GM18519 (cell line): ENCODE measurements around the gene RNF183.
"Not testable (repeated sequence)": the region's sequence is repeated elsewhere in the genome, so short reads cannot be mapped to it uniquely, and the experiment has no call there.

ENCODE experiments used
- ATAC-seq: cut with Tn5 transposase; IDR thresholded peaks from one replicate; pipeline ENCODE4 v1.9.1; 2021; ENCODE audit warnings: mild to moderate bottlenecking, moderate library complexity; ENCODE audit not compliant: unreplicated experiment, low FRiP score

Gene RNF183

DNA sequence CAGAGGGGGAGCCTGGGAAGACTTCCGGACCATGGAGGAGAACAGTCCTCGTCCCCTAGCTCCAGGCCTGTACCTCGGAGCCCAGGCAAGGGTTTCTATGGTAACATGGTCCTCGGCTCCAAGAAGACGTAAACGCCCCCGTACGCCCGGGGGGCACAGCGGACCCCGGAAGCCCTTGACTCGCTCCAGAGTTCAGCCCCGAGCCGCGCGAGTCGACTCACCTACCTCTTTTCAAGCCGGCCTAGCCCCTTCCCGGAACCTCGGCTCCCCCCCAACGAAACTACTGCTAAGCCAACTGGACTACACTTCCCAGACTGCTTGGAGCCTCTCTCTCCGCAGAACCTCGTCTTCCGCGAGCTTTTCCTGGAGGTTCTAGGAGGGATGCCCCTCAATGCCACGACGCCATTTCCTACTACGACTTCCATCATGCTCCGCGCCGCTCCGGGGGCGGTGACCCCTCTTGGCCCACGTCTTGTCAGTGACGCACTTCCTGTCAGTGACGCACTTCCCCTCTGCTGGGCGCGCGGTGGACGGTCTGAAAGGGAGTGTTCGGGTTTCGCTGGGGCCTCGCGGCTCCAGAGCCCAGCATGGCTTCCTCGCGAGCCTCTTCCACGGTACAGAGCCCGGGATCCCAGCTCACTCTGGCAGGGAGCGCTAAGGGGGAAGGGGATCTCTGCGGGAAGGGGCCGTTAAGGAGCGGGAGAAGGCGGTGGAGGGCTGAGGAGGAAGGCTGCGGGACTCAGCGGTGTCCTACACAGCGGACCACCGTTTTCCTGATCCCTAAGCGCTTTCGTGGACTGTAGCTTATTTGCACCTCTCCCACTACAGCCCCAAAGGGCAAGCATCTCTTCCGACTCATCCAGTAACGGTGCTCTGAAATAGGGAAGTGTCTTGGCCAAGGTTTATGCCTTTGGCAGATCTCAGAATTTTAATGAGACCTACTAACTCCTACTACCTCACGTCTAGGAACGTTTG lies 27.7 kb downstream of the RNF183 start, which contains the start of the genes CDC26 and PRPF4:
Gene CDC26, minus strand, starts transcription at position 416 of the 975 bp plus-strand sequence. CDS start 3,065 bp downstream, outside the sequence.
Gene PRPF4, plus strand, starts transcription at position 502 of the 975 bp plus-strand sequence. Its CDS starts 86 bp downstream, at position 588.
- peak; percentile 90 for ATAC-seq

DNA sequence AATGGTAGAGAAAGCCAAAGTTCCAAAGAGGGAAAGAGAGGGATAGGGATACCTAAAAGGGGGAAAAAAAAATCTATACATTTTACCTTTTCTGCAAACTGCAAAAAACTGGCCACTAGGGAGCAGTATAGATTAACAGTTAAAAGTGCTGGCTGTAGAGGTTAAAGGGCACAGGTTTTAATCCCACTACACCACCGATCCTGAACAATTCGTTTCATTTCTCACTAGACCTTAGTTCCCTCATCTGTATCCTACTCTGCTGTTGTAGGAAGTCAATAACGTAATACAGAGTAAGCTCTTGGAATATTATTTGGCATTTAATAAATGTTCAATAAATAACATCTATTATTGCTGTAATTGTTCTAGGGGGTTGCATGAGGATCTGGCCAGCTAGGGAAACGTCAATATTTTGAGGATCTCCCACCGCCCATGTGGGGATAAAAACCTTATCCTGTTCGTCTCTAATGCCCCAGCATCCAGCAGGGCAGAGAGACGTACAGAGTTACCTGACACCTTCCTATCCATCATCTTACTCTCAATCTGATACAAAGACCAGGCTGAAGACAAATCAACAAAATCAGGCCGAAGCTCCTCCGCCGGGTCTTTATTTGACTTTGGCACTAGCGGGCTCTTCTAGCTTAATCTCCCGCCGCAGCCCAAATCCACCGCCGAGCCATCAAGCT lies 28.6 kb downstream of the RNF183 start:
- no peak for ATAC-seq

DNA sequence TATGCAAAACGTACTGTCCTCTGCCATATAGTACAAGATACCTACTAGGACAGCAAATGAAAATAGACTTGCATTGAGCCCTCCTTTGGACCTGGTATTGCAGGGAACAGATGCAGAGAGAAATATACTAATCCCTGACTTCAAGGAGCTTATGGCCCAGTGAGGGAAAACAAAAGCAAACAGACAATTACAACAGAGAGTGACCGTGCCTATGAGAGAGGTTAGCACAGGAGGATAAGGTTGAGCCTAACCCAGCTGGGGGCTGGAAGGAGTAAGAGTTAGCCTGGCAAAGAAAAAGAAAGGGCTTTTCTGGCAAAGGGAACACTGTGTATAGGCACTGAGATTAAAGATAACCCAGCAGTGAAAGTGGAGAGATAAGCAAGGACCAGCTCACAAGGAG lies 33.3 kb downstream of the RNF183 start:
- ATAC-seq = no peak

DNA sequence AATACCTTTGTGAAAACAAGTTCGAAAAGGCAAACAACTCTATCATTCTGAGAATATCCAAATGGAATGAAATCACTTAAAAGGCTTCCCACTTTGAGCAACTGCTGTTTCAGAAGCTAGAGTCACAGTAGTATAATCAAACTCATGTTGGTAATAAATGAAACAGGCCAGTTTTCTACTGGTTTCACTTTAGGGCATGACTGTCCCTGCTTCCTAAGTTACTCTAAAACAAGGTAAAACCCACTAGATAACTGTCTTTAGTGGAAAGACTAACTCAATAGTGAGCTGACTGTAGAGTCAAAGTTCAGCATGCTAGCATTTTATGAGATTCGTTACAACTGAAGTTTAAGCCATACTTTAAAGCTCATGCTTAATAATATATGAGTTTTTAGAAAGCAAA lies 33.8 kb downstream of the RNF183 start:
- no peak for ATAC-seq

DNA sequence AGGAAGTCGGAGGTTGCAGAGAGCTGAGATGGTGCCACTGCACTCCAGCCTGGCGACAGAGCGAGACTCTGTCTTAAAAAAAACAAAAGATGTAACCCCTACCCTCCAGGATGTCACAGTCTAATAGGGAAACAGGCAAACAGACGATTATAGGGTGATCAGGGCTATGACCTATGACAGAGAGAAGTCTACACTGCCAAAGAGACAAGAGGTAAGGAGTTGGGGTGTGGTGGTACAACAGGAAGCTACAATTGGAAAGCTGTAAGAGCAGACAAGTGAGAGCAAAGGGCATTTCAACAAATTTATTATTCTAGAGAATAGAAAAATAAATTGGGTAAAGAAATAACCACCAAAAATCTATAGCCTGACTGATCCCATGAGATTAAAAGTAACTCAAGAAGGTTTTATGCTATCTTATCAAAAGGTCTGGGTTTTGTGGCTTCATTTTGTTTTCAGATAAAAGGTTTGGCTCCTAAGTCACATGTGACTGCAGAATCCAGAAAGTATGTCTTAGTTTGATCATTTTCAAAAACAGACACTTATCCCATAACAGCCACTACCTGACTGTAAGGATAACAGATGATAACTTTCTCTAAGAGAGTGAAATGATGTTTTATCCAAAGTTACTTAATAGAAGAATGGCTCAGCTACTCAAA lies 35.1 kb downstream of the RNF183 start:
- ATAC-seq = no peak

DNA sequence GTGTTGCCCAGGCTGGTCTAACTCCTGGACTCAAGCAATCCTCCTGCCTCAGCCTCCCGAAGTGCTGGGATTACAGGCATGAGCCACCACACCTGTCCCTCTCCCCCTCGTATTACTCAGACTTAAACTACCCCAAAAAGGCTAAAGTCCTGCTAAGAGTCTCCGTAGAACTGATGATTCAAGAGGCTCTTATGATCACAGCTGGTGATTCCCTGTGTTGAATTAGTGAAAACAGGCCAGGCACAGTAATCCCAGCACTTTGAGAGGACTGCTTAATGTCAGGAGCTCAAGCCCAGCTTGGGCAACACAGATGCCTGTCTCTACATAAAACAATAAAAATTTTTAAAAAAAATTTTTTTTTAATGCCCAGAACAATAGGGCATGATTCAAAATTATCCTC lies 37.0 kb downstream of the RNF183 start:
- no peak for ATAC-seq

DNA sequence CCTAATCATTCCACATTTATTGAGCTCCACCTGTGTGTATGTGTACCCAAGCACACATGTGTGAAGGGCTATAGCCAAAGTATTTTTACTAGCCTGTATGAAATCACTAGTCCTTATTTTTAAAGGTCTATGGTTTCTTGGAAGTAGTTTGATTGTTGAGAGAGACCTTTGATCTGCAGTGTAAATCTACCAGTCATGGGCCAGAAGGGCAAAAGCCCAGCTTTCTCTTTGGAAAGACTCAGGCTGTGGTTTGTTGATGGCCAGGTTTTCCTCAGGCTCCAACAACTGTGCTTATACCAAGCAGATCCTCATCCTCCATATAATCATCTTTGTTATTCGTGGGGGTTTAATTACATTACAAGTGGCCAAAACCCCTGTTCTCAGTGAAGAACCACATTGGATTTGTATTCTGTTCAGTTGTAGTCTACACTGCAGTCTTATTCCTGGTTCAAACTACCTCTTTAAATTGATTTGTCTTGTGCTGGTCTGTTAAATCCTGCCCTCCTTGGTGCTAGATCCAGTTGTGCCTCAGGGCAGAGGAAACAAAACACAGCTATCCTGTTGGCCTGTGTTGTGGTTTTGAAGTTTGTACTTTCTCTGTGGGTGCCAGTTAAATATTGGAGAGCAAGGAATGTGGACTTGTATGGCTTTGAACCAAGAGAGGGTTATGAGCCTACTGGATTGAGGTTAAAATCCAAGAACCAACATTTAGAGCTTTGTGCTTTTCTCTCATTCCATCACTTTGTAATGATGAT lies 41.1 kb downstream of the RNF183 start:
- no peak for ATAC-seq

DNA sequence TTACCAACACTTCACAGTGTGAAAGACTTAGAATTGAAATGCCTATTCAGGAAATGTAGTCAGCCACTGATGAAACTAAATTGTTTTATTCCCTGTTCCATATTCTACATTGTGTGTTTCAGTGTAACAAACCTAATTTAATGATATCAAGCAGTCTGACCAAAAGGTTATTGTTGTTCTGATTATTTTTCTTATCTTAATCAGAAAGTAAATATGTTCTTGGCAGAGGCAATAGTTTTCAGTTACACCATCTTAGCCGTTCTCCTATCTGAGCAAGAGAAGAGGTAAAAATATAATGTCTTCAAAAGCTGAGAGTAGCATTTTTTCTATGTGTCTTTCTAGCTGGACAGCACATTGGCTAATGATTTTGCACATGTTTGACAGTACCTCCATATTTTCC lies 44.9 kb downstream of the RNF183 start:
- no peak for ATAC-seq

DNA sequence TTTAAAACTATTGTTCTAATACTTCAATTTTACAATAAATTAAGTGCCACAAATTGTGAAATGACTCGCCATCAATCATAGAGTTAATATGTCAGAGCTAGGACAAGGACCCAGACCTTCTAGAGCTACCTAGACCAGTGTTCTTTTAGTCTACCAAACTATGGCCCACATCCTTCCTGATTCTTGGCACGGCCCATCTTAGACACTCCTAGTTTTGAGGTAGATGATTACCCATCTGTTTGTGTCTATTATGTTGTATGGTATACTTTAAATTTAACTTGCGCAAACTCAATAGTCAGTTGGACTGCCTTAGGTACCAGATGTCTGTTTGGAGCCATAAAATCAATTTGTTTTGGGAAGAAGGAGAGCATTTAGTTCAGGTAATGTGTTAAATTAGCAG lies 45.3 kb downstream of the RNF183 start:
- no peak for ATAC-seq

DNA sequence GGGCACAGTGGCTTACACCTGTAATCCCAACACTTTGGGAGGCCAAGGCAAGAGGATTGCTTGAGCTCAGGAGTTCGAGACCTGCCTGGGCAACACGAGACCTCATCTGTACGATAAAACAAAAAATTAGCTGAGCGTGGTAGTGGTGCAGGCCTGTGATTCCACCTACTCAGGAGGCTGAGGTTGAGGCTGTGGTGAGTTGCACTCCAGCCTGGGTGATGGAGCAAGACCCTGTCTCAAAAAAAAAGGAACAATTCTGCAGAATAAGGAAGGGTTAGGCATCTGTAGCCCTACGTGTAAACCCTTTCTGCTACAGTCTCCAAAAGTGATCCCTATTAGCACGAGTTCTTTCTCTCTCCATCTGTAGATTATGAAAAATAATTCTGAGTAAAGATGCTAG lies 47.7 kb downstream of the RNF183 start:
- no peak for ATAC-seq

DNA sequence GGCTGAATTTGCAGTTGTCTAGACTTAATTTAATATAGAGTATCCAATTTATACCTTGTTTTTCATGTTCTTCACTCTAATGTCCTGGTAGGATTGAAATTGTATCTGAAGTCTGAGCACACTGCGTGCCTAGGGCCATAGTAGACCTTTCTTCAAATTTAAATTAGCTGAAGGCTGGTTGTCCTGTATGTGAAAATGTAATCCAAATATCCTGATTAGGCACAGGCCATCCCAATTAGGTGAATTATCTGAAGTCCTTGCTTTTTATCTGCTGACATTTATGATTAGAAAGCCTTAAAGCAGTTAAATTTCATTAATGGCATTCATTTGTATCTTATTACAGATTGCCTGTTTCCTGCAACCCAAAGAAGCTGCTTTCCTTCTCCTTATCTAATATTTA lies 48.2 kb downstream of the RNF183 start:
- ATAC-seq = no peak

DNA sequence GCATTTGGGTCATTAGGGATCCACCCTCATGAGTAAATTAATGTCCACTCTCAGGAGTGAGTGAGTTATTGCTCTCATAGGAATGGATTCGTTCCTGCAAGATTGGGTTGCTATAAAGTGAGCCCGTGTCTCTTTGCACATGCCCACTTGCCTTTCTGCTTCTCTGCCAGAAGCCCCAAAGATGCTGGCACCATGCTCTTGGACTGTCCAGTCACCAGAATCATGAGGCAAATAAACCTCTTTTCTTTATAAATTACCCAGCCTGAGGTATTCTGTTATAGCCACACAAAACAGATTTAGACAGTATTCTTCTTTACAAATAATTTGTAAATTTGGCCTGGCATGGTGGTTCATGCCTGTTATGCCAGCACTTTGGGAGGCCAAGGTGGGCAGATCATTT lies 52.4 kb downstream of the RNF183 start:
- no peak for ATAC-seq

DNA sequence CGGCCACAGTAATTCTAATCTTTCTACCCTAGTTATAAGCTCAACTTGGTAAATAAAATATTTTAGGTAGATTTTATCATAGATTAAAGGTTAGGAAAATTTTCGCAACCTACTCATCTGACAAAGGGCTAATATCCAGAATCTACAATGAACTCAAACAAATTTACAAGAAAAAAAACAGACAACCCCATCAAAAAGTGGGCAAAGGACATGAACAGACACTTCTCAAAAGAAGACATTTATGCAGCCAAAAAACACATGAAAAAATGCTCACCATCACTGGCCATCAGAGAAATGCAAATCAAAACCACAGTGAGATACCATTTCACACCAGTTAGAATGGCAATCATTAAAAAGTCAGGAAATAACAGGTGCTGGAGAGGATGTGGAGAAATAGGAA lies 53.5 kb downstream of the RNF183 start:
- not testable (repeated sequence) for ATAC-seq

DNA sequence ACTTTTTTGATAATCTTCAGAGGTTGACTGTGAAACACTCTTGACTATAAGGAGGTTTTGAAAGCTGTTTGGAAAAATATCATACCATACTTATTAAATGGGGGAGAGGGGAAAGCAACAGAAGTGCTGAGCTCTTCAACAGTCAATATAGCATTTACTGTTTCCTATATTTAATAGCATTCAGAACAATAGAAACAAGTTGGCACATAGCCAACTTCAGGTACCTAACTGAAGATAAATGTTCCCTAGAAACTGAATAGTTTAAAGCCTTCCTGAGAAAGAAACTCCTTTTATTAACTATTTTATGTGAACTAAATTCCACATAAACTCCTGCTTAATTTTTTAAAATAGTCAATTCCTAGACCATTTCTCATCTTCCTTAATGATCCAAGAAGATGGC lies 55.5 kb downstream of the RNF183 start:
- no peak for ATAC-seq
